Amniotic stem cell (primary cell): ENCODE measurements around the gene LYPD3.
"Not testable (repeated sequence)": the region's sequence is repeated elsewhere in the genome, so short reads cannot be mapped to it uniquely, and the experiment has no call there.

ENCODE experiments used
- DNase-seq: peaks from one replicate; lab custom pipeline; 2025; lab: John Stamatoyannopoulos, UW

Gene LYPD3

GRCh38 chr19:43461303-43461702 lies 4.1 kb downstream of the LYPD3 start:
- DNase-seq = no peak

DNA sequence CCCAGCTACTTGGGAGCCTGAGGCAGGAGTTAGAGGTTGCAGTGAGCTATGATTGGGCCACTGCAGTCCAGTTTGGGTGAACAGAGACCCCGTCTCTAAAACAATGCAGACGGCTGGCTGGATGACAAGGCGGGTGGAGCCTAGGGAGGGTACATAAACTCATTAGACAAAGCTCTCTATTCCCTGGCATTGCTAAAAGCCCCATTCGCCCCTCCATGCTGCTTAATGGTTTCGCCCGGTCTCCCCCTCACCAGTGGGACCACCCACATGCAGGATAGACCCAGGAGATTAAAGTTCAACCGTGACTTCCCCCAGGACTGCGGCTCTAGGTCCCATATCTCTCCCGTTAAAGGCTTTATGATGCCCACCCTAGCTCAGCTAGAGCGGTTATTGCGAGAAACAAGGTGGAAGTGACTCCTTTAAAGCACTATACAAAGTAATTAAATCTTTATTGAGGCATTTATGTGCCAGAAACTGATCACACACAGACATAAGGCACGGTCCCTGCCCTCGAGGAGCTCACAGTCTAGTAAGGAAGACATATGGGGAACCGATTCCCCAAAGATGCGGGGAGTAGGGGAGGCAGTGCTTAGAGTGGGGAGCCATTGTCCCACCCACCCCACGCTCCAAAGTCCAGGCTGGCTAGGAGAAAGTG lies 4.9 kb downstream of the LYPD3 start:
- DNase-seq = no peak

GRCh38 chr19:43457809-43458208 lies 7.6 kb downstream of the LYPD3 start:
- DNase-seq = no peak

- DNase-seq = no peak
These were observed 9.9 kb downstream of the LYPD3 start for GRCh38 chr19:43455321-43456113.

GRCh38 chr19:43454031-43454430 lies 11.4 kb downstream of the LYPD3 start:
- no peak for DNase-seq

GRCh38 chr19:43452582-43452981 lies 12.8 kb downstream of the LYPD3 start:
- no peak for DNase-seq

DNA sequence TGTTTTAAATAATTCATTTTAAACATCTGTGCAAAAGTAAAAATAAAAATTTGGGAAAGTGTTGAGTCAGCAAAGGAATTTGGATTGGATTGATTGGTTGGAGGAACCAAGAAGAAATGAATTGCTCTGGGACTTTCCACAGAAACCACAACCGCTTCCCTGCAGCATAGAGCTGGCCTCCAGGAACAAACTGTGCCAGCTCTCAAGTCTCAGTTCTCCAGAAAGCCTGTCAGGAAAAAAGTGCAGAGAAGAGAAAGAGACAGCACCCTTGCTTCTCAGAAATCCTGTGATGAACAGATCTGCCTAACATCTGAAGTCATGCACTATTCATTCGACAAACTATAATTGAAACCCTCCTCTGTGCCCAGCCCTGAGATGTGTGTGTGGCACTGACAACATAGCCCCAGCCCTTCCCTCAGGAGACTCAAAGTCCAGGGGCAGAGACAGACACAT lies 14.8 kb downstream of the LYPD3 start:
- DNase-seq = peak; percentile 15

GRCh38 chr19:43447655-43448054 lies 17.8 kb downstream of the LYPD3 start:
- no peak for DNase-seq

DNA sequence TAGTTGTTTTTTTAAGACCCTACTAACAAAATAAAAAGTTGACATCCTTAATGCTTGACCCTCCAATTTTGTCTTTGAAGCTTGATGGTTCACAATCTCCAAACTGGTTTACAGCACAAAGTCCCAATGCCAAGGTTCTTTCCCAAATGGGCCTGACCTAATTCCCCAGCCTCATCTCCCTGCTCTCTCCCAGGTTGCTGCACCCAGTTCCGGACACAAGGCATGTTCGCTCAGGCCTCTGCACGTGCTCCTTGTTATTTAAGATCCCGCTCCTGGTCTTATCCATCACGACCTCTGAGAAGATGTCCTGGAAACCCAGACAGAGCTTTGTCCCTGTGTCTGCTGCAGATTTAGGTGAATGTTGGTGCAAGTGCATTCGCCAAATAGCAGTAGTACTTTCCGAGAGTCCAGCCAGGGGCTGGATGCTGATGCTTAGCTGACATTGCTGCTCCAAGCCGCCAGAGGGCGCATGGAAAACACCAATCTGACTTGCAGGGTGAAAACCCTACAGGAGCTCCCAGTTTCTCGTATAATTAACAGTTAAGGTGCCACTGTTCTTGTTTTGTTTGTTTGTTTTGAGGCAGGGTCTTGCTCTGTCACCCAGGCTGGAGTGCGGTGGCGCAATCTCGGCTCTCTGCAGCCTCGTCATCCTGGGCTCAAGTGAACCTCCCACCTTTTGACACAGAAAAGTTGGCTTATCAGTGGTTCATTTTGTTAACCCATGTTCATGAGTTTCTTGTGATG lies 18.5 kb downstream of the LYPD3 start:
- peak; percentile 45 for DNase-seq

GRCh38 chr19:43445426-43445825 lies 20.0 kb downstream of the LYPD3 start:
- no peak for DNase-seq

DNA sequence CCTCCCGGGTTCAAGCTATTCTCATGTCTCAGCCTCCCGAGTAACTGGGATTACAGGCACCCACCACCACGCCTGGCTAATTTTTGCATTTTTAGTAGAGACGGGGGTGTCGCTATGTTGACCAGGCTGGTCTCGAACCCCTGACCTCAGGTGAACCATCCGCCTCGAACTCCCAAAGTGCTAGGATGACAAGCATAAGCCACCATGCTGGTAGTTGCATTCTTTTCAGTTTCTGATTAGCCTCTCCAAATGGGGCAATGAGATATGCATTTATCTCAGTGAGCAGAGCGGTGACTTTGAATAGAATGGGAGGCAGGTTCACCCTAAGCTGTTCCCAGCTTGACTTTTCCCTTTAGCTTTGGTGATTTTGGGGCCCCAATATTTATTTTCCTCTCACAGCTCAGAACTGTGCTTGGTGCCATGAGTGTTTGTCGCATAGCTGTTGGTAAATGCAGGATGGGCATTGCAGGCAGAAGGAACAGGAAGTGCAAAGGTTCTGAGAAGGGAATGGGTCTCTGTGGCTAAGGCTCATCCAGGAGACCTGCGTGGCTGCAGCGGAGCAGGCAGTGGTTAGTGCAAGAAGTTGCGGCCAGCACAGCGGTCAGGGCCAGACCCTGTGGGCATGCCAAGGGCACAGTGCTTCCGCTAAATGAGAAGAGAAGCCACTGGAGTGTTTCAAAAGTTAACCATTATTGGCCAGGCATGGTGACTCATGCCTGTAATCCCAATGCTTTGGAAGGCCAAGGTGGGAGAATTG lies 20.7 kb downstream of the LYPD3 start:
- DNase-seq = no peak

DNA sequence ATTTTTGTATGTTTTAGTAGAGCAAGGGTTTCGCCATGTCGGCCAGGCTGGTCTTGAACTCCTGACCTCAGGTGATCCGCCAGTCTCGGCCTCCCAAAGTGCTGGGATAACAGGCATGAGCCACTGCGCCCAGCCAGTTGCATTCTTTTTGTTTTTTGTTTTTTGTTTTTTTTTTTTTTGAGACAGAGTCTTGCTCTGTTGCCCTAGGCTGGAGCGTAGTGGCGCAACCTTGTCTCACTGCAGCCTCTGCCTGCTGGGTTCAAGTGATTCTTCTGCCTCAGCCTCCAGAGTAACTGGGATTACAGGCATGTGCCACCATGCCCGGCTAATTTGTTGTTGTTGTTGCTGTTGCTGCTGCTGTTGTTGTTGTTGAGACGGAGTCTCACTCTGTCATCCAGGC lies 21.3 kb downstream of the LYPD3 start:
- not testable (repeated sequence) for DNase-seq

DNA sequence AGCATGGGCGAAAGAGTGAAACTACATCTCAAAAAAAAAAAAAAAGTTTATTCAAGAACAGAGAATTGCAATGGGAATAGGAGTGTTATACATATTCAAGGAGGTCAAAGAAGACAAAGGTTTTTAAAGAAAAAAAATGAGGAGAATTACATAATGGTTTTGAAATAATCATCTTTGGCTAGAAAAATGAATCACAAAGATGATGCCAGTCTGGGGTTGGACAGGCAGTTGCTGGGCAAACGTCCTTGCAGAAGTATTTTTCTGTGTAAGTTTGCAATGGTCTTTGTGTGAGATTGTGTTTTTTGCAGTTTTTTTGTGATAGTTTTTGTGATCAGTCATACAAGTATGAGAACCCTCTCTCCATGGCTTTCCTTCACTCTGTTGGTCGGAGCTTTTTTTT lies 23.7 kb downstream of the LYPD3 start:
- DNase-seq = no peak

- DNase-seq = no peak
These were observed 25.7 kb downstream of the LYPD3 start for GRCh38 chr19:43439709-43440063.

- no peak for DNase-seq
These were observed 26.2 kb downstream of the LYPD3 start for GRCh38 chr19:43439032-43439708.

DNA sequence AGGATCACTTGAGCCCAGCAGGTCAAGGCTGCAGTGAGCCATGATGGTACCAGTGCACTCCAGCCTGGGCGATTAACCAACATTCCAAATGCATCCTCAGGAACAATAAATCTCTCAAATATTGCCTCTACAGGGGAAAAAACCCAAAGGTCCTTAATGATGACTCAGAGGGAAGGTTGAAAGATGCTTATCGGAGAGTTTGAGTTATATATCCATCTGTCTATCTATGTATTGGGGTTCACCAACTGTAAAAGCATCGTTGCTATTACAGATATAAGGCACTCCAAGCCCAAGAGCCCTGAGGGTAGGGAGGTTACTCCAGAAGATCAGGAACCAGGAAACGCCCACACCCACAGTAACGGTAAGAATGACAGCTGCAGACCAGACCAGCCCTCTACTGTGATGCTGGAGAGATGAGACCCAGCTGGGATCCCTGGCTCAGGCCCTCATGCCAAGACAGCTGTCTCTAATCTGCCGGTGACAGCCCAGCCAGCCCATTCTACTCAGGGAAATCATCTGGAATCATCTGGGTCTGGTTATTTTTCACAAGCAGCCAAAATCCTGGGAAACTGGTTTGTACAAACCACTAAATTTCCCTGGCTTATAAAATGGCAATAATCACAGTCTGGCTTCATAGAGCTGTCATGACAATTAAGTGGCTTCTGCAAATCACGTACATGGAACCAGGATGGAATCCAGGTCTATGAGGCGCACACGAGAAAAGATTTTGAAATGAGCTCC lies 26.9 kb downstream of the LYPD3 start:
- DNase-seq = peak; percentile 17

DNA sequence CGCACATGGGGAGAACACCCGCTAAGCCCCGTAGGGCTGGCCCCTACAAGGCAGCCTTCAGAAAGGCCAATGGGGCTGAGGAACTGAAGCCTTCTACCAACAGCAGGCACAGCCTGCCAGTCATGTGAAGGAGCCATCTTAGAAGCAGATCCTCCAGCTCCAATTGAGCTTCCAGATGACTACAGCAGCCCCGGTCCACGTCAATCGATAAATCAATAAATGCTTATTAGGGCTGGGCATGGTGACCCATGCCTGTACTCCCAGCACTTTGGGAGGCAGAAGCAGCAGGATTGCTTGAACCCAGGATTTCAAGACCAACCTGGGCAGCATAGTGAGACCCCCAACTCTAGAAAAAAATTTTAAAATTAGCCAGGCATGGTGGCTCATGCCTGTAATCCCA lies 27.7 kb downstream of the LYPD3 start:
- no peak for DNase-seq

GRCh38 chr19:43437284-43437683 lies 28.1 kb downstream of the LYPD3 start:
- DNase-seq = not testable (repeated sequence)

DNA sequence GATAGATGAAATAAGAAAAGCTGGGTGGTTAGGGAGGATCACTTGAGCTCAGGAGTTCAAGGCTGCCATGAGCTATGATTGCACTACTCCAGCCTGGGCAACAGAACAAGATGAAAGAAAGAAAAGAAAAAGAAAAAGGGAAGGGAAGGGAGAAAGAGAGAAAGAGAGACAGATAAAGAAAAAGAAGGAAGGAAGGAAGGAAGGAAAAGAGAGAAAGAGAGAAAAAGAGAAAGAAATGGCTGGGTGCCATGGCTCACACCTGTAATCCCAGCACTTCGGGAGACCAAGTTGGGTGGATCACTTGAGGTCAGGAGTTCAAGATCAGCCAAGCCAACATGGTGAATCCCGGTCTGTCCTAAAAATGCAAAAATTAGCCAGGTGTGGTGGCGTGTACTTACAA lies 29.6 kb downstream of the LYPD3 start:
- DNase-seq = no peak

DNA sequence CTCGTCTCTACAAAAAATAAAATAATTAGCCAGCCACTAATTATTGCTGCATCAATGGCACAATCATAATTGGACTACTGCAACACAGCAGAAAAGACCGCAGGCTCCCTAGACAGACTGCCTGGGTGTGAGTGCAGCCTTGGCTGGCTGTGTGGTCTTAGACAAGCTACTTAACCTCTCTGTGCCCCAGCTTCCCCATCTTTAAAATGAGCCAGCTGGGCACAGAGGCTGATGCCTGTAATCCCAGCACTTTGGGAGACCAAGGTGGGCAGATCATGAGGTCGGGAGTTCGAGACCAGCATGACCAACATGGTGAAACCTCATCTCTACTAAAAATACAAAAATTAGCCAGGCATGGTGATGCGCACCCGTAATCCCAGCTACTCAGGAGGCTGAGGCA lies 31.7 kb downstream of the LYPD3 start:
- DNase-seq = no peak

DNA sequence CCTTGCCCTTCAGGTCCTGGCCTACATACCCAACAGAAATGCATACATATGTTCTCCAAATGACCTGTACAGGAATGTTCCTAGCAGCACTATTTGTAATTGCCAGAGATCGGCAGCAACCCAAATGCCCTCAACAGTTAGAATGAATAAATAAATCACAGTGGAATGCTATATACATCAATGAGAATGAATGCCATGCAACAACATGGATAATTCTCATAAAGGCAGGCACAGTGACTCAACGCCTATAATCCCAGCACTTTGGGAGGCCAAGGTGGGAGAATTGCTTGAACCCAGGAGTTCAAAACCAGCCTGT lies 32.1 kb downstream of the LYPD3 start:
- no peak for DNase-seq
